Right renal pelvis (tissue), 4 donors: Measurements from ENCODE around the gene LNX2. TPM values are rescaled to one million over a fixed set of nuclear protein-coding genes. Genes with fewer than 3 reads are reported as not detected.

ENCODE experiments used
- DNase-seq, 4 donors: peaks; one replicate each; pipeline ENCODE4 v3.0.0-alpha.2; 2013; ENCODE audit warnings: low read depth in 4 of 4, low spot score in 3 of 4, missing footprints in 1 of 4
- polyA plus RNA-seq, 4 donors: library from polyadenylated mRNA; unstranded; fragments of 120-200 nt; gene quantifications; one replicate each; pipeline ENCODE4 v1.2.1, GENCODE V29; 2013; ENCODE audit not compliant: insufficient read length in 4 of 4

Gene LNX2
- polyA plus RNA-seq = 10 to 100 TPM; 12.7 to 15.4 (median 14.1) TPM

DNA sequence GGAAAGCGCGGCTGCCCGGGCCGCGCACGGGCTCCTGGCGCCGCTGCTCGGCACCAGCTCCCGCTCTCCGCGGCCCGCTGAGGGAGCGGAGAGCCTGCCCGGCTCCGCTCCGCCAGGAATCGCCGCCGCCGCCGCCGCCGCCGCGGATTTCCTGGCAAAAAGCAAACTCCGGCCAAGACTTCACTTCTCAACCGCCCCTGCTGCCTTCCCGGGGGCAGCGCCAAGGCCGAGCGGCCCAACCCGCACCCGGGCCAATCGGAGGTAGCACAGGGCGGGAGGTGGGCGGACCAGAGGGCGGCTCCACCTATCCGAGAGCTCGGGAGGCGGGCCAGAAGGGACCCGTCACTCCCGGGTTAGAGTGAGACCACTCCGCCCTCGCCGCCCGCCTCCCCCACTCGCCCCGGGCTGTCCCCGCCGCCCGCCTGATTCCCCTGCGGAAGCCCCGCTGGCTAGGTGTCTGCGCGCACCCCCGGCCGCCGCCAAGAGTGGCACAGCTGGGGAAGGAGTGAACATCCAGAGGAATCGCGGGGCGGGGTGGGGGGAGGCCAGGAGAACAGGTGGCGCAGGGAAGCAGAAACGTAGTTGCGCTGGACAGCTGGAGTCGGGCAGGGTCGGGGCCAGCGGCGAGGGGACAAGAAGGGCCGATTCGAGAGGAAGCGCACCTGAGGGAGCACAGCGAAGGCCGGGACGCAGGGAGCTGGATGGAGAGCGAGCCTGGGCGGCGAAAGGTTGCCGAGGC, at the start of gene LNX2:
TSS of gene LNX2 (minus strand) at position 153 of the 739 bp plus-strand sequence. CDS start 38,826 bp downstream, outside the sequence.
- DNase-seq = peak; percentile 90 to 94 (median 92)

DNA sequence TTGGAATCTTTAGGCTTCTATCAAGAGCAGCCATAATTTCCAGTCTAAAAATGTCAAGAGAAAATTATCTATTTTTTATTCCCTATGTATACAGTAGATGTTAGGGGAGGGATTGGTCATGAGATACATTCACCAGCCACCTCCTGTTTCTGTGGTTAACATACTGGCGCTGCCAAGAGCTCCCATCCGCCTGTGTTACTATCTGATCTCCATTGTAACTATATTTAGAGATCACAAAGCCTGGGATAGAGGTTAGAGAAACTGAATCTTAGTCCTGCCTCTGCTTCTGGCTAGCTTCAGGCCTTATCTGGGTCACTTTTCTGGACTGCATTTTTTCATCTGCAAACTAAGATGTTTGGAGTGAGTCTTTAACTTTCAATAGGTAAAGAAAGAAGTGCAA, 47.6 kb upstream of the LNX2 start:
- no peak for DNase-seq

DNA sequence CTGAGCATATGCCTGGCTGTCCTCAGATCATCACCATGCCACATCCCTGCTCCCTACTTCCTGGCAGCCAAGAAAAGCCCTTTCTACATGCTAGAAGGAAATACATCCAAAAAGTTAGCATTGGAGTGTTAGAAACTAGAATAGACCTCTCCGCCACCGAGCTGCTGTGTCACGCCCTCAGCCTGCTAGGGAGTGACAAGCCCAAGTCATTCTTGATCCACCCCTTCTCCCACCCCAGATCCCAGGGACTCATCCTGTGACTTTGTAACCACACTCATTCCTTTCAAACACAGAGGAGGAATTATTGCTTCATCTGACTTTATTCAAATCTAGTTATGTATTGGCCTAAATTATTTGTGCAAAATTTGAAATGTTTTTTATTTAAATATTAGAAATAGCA, 46.6 kb upstream of the LNX2 start:
- DNase-seq = no peak

DNA sequence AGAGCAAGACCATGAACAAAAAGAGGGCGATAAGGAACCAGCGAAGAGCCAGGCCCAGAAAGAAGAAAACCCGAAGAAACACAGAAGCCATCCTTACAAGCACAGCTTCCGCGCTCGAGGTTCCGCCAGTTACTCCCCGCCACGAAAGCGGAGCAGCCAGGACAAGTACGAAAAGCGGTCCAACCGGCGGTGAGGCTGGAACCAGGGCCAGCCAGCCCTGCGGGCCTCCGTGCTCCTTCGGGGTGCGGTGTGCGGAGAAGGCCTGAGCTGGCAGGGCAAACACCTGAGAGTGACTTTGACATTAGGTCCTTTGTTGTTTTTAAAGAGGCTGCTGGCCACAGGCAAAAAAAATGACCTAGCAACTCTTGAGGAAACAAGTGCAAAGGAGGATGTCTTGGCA, 45.4 kb upstream of the LNX2 start:
- no peak for DNase-seq

DNA sequence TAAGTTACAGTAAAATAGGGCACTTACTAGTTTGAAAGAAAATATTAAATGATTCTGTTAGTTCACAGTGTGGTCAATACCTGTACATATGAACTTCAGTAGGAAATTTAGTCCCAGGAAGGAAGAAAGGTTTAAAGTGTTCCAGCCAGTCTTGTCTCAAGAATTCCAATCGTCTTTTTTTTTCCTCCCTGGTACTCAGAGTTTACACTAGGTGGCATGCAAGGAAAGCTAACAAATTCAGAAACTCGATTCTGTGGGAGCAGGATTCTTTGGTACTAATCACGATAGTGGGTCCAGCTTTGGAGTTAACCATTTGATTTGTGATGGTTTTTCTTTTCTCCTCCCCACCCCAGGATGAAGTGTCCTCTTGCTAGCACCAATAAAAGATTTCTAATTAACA, 45.0 kb upstream of the LNX2 start:
- no peak for DNase-seq

DNA sequence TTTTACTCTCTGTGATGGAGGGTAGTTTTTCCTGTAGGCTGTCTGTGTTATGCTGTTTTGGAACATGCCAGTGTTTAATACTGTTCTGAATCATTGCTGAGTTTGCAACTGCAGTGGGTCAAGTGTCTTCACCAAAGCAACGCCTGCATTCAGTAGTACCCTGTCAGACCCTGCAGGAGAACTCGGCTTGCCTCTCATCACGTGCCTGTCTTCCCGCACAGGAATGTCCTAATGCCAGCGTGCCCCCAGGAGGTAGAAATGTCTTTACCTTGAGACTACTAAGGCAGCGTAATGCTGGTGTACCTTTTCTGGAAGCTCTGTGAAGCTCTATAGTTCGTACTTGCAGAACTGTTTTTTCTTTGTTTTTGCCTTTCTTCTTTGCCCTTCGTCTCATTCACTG, 43.6 kb upstream of the LNX2 start:
- no peak for DNase-seq

DNA sequence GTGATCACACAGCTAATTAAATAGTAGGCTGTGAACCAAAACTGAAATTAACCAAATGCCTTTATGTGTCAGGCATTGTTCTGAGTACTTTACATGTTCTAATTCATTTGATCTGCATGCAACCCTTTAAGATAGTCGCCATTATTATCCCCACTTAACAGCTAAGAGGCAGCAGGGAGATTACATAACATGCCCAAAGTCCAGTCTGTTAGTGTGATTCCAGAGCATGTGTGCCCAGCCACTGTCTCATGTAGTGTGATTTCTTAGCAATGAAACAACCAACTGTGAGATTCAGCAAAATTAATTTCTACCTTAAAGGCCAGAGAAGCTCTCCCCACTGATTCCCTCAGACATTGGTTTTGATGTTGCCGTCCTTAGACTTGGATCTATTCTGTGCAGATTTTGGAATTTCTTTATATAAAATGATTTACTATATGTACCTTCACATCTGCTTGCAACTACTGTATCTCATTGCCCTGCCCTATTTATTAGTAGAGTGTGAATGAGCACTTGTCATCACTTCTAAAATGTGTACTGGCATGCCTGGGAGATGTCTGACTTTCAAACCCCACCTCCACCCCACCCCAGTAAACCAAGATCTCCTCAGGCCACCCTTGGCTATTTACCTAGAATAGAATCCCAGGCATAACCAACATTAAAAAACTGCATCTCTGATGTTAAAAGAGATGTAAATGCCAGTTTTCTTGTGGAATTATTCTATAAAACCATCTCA, 42.6 kb upstream of the LNX2 start:
- DNase-seq = no peak

DNA sequence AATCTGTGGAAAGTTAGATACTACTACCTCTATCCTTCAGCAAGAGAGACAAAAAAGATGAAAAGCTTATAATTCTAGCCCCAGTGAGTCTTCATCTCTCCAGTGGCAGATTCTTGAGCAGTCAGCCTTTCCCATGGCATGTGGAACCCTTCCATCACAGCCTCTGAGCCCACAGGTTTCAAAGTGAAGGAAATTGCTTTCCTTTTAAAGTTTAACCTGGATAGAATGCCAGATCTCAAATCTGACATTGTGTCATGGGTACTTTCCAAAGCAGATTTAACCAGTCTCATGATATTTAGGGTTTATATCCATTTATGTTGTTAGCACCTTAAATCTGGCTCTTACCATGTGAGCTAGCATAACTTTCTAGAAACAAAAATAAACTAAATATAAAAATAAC, 40.7 kb upstream of the LNX2 start:
- DNase-seq = no peak

DNA sequence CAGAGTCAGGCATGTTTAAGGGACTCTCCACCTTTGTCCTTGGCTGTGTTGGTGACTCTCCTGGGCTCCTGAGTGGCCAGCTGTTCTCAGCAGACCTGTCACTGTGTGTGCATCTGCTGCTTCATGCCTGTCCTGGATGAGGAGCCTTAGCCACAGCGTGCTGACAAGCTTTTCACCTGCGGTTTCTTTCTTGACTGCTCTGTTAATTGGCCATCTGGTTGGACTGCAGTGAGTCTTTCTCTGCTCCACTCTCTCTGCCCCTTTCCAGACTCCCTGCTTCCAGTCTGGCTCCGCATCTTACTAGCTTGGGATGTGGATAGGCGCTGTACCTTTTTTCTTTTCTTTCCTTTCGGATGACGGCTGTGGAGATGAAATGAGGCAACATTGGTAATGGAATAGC, 40.2 kb upstream of the LNX2 start:
- DNase-seq = no peak

DNA sequence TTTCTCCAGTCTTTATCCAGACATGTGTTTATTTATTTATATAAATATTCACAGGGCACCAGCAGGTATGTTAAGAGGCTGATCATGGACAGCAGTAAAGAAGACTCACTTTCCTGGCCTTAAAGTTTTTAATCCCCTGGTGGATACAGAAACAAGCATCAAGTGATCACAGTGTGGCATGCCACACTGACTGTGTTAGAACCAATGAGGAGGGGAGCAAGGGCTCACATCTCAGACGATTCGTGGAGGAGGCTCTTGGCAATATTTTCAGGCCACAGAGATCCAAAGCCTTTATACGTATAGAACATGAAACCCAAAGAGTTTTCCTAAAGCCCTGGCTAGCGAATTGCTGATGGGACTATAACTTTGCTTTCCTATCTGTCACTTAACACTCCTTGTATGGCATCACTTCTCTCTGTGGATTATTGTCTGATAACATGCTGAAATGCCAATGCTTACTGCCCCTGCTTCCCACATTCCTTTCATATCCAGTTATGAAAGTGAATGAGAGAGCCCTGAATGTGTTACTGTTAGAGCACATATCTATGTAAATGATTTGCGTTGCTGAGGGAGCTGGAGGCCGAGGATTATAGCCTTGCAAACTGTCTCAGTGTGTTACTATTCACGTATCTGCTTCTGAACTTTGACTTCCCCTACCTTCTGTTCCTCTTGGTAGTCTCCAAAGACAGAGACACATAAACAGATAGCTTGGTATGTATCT, 39.0 kb upstream of the LNX2 start:
- no peak for DNase-seq

DNA sequence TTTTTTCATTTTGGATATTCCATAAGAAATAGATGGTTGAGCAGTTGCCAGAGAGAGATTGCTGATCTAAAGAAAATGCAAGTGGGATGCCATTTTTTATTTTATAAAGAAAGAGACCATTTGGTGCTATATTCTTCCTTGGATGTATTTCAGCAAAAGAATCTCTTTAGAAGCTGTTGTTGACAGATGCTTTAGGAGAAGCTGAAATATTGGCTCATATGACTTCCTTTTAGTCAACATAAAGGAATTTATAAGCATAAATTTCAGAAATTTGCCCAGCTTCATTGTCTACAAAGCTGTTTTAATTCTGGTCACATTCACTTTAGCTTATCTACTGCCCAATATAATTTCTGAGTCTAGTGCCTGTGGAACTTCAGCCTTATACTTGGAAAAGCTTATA, 38.2 kb upstream of the LNX2 start:
- no peak for DNase-seq

DNA sequence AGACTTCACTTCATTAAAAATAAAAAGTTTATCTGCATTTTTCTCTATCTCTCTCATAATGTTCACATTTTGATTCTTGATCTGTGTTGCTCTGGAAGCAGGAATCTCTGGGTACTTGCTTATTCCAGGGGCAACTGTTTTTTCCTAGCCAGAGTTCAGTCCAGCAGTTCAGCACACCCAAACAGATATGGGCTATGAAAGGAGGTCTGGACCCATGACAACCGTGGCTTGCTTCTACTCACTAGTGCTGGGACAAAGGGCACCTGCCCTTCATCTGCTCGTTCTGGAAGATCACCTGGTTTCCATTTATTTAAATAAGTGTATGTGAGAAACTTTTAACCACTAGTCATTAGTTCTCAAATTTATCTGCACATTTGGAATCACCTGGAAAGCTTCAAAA, 37.4 kb upstream of the LNX2 start:
- DNase-seq = no peak

DNA sequence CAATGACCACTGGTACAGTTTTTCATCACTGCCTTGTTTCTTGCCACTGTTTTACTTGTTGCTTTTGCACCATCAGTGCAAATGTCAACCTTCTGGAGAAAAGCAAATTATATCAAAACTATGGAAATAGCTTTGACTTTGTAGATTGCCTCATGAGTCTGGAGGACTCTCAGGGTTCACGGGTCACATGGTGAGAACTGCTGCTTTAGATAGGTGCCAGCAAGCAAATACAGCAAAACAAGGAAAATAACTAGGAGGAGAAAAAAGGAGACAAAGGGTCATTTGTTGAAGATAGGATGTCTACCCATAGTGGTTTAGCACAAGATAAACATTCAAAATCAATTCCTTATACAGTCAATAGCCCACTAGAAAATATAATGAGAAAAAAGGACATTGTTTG, 34.5 kb upstream of the LNX2 start:
- no peak for DNase-seq

DNA sequence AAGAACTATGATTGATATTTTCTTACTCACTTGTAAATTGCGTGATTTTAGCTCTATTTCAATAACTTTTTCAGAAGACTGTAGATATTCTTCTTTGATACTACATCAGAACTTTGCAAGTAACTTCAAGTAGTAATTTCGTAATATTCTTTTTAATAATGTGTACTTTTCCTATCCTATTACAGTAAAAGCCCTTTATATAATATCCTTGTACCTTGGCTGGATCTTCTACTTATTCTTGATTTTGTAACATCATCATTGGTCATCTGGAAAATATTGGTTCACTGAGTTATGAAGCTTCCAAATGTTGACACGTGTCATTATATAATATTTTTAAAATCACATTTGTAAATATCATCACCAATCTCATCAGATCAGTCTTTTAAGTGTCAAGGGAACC, 33.7 kb upstream of the LNX2 start:
- DNase-seq = no peak

DNA sequence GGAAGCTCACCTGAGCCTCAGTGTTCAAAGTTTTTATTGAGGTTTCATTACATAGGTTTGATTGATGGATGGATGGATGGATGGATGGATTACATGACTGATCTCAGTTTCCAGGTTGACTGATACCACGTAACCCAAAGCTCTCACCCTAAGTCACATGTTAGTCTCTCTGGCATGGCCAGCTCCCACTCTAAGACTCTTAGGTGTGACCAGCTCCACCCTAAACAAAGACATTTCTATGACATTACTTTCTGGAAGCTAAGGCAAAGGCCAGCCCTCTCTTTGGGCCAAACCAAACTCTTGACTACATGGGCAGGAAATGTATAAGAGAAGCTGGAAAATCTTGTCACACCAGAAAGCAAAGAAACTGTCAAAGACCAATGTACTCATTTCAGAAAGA, 30.0 kb upstream of the LNX2 start:
- no peak for DNase-seq

DNA sequence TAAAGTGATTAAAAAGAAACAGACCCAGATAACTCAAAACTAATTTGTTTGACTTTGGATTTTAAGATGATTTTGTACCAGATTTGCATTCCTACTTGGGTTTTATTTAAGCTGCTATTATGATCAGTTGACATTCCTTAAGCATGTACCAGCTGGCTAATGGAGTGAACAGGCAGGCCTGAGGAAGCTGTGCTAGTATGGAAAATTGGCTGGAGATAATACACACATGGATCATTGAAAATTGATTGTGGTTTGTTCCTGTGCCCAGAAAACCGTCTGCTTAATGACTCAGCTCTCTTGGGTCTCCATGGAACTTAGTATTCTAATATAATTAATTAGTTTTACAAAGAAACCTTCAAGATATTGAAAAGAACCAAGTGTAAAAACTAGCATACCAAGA, 24.0 kb upstream of the LNX2 start:
- DNase-seq = no peak

DNA sequence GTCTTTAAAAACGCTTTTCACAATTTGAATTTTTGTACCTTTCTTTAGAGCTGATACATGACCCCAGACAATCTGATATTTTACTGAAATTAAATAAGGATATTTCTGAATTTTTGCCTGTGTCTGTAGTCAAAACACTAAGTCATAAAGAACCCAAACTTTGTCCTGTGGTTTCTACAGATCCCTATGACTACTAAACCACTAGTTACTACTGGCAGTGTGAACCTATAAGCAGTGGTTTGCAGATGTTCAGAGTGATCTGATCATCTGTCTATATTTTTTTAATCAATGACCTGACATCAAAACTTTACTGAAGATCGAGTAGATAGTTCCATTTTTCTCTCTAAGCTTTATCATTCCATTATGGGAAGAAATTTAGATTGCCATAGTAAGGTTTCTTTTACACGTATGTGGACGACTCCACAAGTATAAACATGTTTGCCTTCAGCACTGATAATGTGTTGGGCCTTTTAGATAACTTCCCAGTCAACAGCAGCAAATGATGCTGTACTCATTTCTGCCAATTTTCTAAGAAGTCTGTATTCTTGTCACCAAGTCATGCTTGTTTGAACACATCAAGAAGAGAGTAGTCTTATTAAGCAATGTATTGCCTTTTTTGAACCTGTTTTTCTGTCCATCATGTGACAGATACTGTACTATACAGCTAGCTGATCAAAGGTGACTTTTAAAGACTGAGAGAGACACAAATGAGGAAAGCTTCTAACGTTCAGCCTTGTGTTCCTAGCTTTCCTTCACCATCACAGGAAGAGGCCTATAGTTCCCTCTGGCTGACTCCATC, 23.2 kb upstream of the LNX2 start:
- no peak for DNase-seq

DNA sequence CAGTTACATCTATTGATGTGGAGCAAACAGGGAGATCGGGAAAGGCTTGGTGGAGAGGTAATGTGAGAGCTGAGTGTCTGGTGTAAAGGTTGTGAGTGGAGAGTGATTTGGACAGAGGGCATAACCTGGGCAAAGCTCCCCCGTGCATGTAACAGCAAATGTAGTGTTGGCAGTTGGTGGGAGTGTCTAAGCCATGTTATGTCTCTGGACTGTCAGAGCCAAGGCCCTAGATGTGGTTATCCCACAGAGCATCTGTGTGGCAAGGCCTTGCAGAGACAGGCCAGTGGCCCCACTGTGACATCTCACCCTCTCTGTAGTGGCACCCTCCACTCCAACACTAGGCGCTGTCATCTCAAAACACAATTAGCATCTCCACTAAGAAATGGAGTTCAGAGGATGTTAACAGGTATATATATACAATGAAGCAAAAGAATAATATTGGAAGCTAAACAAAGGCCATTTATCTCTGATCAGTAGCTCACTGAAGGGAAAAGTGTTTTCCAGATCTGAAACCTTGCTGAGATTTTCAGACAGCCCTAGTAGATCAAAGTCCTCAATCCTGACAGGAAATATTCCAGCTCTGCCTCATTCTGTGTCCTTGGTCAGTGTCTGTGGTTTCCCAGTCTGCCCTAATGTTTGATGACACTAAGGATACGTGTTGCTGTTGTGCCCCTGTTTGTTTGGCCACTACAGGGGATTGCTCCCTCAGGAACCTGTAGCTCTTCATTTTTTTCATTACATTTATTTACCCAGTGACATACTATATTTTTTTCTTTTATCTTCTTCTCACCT, 21.6 kb upstream of the LNX2 start:
- DNase-seq = no peak

DNA sequence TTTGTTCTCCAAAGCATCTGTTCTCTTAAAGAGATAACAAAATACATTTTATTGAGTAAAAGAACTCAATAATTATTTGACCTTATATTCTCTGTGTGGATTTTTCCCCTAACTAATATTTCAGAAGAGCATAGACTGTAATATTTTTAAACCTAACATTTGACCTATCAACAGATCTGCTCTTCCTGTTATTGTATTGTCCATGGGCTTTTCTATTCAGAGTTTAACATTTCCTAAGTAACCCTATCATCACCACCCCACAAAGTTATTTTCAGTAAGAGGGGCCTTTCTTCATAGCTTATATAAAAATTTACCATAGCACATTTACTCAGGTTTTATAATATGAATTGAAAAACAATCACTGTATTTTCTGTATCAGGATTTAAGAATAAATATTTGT, 18.9 kb upstream of the LNX2 start:
- DNase-seq = no peak

DNA sequence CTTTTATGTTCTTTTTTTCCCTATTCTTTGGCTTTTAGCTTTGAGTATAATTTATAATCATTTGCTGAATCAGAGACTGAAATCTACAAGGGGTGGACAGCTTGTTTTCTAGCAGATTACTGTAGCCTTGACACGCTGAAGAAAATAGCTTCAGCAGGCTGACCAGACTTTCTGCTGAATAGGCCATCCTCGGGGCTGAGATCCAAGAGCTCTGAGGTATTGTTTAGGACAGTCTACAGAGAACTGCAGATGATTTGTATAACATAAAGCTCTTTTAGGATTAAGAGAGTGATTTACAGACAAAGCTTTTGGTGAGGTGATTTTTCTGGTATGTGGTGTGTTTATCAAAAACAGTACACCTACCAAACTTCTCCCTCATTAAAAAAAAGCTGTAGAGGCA, 18.2 kb upstream of the LNX2 start:
- no peak for DNase-seq
